ENCODE results near the gene RERG.

GRCh38 chr12:15196678-15197505 lies 24.3 kb downstream of the RERG start:
- no peak for TF ChIP-seq EGR1 (IDR thresholded peaks at IDR 0.05)
- no peak for TF ChIP-seq TCF12 (IDR thresholded peaks at IDR 0.05; ENCODE audit: low read depth)
- TF ChIP-seq TAF1 (IDR thresholded peaks at IDR 0.05; ENCODE audit: low read depth) = no peak
